HG03378 (cell line): ENCODE results near the gene NLRP6.

Source experiments
- ATAC-seq: cut with Tn5 transposase; IDR thresholded peaks from one replicate; pipeline ENCODE4 v1.9.1; 2021; ENCODE audit warnings: mild to moderate bottlenecking, moderate library complexity; ENCODE audit not compliant: unreplicated experiment

Gene NLRP6

GRCh38 chr11:292211-293121, 14.3 kb downstream of the NLRP6 start:
- no peak for ATAC-seq

DNA sequence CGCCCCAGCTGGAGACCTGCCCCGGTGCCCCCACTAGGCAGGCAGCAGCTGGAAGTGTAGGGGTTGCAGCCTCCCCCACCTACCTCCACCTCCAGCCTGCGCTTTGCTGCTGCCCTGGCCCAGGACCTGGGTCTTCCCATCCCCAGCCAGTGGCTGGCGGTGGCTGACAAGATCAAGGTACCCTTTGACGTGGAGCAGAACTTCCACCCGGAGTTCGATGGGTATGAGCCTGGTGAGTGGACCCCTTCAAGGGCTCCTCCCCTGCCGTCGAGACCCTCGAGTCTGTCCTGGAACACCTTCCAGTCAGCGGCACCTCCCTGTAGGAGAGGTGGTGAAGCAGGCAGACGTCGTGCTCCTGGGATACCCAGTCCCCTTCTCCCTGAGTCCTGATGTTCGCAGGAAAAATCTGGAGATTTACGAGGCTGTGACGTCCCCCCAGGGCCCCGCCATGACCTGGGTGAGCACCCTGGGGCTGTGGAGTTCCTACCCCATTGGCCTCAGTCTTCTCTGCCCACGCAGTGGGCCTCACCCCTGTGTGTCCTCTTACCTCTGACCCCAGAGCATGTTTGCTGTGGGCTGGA, 15.2 kb downstream of the NLRP6 start:
- ATAC-seq = no peak

- ATAC-seq = no peak
Observed at GRCh38 chr11:293852-294661, 15.8 kb downstream of the NLRP6 start.

- ATAC-seq = no peak
Observed at GRCh38 chr11:294780-295179, 16.6 kb downstream of the NLRP6 start.

DNA sequence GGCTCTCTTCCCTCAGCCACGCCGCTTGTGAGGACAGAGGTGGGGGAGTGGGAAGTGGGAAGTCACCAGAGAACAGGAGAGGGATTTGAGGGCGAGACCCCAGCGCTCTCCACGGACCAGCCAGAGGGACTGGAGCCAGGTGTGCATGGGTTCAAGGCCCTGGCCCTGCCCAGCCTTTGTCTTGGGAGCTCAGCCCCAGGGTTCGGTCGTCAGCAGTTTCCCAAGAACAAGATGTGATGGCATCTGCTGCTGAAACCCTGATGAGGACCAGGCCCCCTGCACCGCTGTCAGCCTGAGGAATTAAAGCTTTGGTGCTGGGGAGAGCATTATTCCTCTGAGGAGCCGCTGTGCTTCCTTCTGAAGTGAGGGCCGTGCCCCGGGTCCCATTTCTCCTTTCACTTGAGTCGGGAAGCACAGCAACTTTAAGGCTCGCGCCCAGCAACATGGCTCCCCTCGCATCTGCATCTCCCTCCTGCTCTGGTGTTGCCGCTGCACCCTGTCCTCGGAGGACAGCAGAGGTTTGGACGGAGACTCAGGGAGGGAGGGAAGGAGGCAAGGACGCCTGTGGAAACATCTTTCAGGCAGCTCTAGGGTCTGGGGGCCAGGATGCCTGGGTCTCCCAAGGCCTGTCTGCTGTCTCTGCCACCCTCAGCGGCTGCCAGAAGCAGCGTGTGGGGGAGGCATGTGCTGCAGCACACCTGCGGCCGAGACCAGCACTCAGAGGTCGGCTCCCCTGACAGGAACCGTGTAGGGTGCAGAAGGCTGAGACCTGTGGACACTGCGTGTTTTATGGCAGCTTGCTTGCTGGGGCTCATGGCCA, 17.4 kb downstream of the NLRP6 start:
- no peak for ATAC-seq

DNA sequence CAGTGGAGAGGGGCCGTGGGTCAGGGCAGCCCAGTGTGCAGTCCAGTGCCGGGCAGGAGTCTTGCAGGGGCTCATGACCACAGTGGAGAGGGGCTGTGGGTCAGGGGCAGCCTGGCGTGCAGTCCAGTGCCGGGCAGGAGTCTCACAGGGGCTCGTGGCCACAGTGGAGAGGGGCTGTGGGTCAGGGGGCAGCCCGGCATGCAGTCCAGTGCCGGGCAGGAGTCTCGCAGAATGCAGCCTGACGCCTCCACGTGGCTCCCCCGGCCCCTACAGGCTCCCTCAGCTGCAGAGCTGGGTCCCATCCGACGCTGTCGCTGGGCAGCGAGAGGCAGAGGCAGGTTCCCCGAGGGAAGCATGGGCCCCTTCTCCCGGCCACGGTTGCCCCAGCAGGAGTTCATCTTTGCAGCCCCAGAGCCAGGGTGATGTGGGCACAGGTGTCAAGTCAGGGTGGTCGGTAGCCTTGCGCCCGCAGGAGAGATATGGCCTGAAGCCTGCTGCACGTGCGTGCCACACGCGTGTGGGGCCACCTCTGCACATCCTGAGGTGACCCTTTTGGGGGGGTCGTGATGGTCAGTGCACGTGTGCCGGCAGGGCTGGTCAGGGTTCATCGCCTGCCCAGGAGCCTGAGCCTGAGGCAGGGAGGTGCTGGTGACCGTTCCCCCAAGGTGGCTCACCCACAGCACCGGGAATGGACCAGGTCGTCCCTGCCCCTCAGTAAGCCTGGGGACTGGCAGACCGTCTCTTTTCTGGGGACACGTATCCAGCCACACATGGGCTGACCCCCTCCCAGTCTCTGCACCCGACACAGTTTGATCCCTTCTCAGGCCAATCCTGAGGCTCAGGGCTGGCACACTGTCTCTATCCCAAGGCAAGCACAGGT, 18.2 kb downstream of the NLRP6 start:
- no peak for ATAC-seq

GRCh38 chr11:297051-297585, 18.9 kb downstream of the NLRP6 start:
- no peak for ATAC-seq

- no peak for ATAC-seq
Observed at GRCh38 chr11:297586-298405, 19.6 kb downstream of the NLRP6 start.

GRCh38 chr11:298406-299065, 20.3 kb downstream of the NLRP6 start:
- ATAC-seq = no peak

- ATAC-seq = no peak
Observed at GRCh38 chr11:299081-299891, 21.1 kb downstream of the NLRP6 start, which contains the start of gene IFITM5. TSS of gene IFITM5 (minus strand) at chr11:299526. CDS start at chr11:299490, 36 bp downstream.

- ATAC-seq = no peak
Observed at GRCh38 chr11:299951-300735, 21.9 kb downstream of the NLRP6 start.

GRCh38 chr11:303363-303762, 25.2 kb downstream of the NLRP6 start:
- no peak for ATAC-seq

DNA sequence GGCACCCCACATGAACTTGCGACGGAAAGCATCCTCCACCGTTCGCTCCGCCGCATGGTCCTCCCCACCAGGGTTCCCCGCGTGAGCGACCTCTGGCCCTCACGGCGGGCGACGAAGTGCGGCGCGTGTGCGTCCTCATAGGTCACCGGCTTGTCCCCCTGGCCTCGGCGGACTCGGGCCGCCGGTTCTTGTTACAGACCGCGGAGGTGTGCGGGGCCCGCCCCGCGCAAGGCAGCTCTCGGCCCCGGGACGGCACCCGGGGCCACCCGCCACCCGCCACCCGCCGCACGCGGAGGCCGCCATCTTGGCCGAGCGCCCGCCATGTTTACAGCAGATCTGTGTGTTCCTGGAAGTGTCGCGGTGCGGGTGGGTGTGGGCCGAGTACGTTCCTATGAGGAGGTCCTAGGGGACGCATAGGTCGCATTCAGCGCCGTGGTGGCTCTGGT, 25.9 kb downstream of the NLRP6 start:
- ATAC-seq = no peak

GRCh38 chr11:304915-305843, 27.0 kb downstream of the NLRP6 start:
- ATAC-seq = no peak

DNA sequence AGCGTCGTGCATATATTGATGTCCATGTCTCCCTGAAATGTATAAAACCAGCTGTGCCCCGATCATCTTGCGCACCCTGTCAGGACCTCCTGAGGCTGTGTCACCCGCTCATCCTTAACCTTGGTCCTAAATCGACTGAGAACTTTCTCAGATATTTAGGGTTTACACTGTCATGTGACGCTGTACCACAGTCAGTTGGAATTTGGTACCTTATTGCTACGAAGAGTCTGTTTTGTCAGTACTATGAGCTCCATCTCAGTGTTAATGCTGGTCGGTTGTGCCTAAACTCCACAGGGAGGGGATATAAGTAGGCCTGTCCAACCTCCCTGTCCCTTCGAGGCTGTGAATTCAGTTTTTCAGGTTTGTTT, 27.6 kb downstream of the NLRP6 start:
- no peak for ATAC-seq
